Measurements from ENCODE around the gene INPP5A.
"Not testable (repeated sequence)": the region's sequence is repeated elsewhere in the genome, so short reads cannot be mapped to it uniquely, and the experiment has no call there.

Gene INPP5A

GRCh38 chr10:132595021-132595420 lies 57.4 kb downstream of the INPP5A start:
- no peak for DNase-seq (ENCODE audit: low read depth)

GRCh38 chr10:132595854-132596253 lies 58.3 kb downstream of the INPP5A start:
- DNase-seq (ENCODE audit: low read depth) = no peak

- DNase-seq (ENCODE audit: low read depth) = no peak
These were observed 59.2 kb downstream of the INPP5A start for GRCh38 chr10:132596742-132597279.

- no peak for DNase-seq (ENCODE audit: low read depth)
These were observed 60.1 kb downstream of the INPP5A start for GRCh38 chr10:132597654-132598053.

GRCh38 chr10:132599023-132599618 lies 61.5 kb downstream of the INPP5A start:
- DNase-seq (ENCODE audit: low read depth) = not testable (repeated sequence)

GRCh38 chr10:132599732-132600131 lies 62.1 kb downstream of the INPP5A start:
- no peak for DNase-seq (ENCODE audit: low read depth)

GRCh38 chr10:132600416-132600815 lies 62.8 kb downstream of the INPP5A start:
- no peak for DNase-seq (ENCODE audit: low read depth)

- no peak for DNase-seq (ENCODE audit: low read depth)
These were observed 64.0 kb downstream of the INPP5A start for GRCh38 chr10:132601567-132601966.

- no peak for DNase-seq (ENCODE audit: low read depth)
These were observed 65.0 kb downstream of the INPP5A start for GRCh38 chr10:132602614-132603013.

GRCh38 chr10:132603851-132604533 lies 66.4 kb downstream of the INPP5A start:
- DNase-seq (ENCODE audit: low read depth) = no peak

- no peak for DNase-seq (ENCODE audit: low read depth)
These were observed 67.1 kb downstream of the INPP5A start for GRCh38 chr10:132604686-132605085.

GRCh38 chr10:132605390-132605789 lies 67.8 kb downstream of the INPP5A start:
- DNase-seq (ENCODE audit: low read depth) = no peak

GRCh38 chr10:132606031-132606491 lies 68.5 kb downstream of the INPP5A start:
- DNase-seq (ENCODE audit: low read depth) = no peak

GRCh38 chr10:132606536-132607316 lies 69.1 kb downstream of the INPP5A start:
- no peak for DNase-seq (ENCODE audit: low read depth)

GRCh38 chr10:132607491-132607890 lies 69.9 kb downstream of the INPP5A start:
- no peak for DNase-seq (ENCODE audit: low read depth)

- no peak for DNase-seq (ENCODE audit: low read depth)
These were observed 70.4 kb downstream of the INPP5A start for GRCh38 chr10:132607961-132608495.

- no peak for DNase-seq (ENCODE audit: low read depth)
These were observed 71.1 kb downstream of the INPP5A start for GRCh38 chr10:132608511-132609195.

- DNase-seq (ENCODE audit: low read depth) = no peak
These were observed 71.6 kb downstream of the INPP5A start for GRCh38 chr10:132609211-132609610.

GRCh38 chr10:132610071-132610701 lies 72.6 kb downstream of the INPP5A start:
- DNase-seq (ENCODE audit: low read depth) = no peak

- DNase-seq (ENCODE audit: low read depth) = no peak
These were observed 73.7 kb downstream of the INPP5A start for GRCh38 chr10:132611026-132611910.

All from stimulated activated CD8-positive, alpha-beta memory T cell treated with anti-CD3 and anti-CD28 coated beads, Interleukin-12 subunit alpha, Interleukin-12 subunit beta, amount 100 ng/mL, for 4 hours (primary cell).